WTC11 (cell line): ENCODE results near the gene HELB.

Experiments used
- CREB1 ChIP-seq: sonication (generic); formaldehyde crosslinking; IDR thresholded peaks from 2 replicates; pipeline ENCODE4 v1.8.0; 2023; ENCODE audit warnings: mild to moderate bottlenecking, missing genetic modification reagents
- TF ChIP-seq, protein P1 (sequence below): fragments of 200-600 bp; IDR thresholded peaks from 2 replicates; pipeline ENCODE4 v1.8.0; 2022; ENCODE audit warnings: antibody characterized with exemption
- TF ChIP-seq, protein P2 (sequence below): sonication (generic); formaldehyde crosslinking; IDR thresholded peaks from 2 replicates; pipeline ENCODE4 v1.8.1; 2023; ENCODE audit warnings: mild to moderate bottlenecking, missing genetic modification reagents, moderate library complexity

DNA sequence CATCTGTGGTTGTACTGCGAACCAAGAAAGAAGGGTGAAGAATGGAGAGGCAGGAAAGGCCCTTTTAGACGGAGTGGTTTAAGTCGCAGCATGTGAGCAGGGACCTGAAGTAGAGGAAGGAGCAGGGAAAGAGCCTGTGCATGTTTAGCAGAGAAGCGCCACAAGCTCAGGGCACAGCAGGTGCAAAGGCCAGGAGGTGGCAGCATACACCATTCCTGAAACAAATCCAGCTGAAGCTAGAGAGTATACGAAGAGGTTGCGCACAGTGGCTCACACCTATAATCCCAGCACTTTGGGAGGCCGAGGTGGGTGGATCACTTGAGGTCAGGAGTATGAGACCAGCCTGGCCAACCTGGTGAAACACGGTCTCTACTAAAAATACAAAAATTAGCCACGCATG, 49.9 kb downstream of the HELB start:
- TF ChIP-seq CREB1 (CRISPR knock-in tag): no peak
- TF ChIP-seq, protein P1, sequence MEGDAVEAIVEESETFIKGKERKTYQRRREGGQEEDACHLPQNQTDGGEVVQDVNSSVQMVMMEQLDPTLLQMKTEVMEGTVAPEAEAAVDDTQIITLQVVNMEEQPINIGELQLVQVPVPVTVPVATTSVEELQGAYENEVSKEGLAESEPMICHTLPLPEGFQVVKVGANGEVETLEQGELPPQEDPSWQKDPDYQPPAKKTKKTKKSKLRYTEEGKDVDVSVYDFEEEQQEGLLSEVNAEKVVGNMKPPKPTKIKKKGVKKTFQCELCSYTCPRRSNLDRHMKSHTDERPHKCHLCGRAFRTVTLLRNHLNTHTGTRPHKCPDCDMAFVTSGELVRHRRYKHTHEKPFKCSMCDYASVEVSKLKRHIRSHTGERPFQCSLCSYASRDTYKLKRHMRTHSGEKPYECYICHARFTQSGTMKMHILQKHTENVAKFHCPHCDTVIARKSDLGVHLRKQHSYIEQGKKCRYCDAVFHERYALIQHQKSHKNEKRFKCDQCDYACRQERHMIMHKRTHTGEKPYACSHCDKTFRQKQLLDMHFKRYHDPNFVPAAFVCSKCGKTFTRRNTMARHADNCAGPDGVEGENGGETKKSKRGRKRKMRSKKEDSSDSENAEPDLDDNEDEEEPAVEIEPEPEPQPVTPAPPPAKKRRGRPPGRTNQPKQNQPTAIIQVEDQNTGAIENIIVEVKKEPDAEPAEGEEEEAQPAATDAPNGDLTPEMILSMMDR: no peak; the same call in 1 of the 2 replicates
- TF ChIP-seq, protein P2, sequence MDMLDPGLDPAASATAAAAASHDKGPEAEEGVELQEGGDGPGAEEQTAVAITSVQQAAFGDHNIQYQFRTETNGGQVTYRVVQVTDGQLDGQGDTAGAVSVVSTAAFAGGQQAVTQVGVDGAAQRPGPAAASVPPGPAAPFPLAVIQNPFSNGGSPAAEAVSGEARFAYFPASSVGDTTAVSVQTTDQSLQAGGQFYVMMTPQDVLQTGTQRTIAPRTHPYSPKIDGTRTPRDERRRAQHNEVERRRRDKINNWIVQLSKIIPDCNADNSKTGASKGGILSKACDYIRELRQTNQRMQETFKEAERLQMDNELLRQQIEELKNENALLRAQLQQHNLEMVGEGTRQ (CRISPR knock-in tag): no peak
